ENCODE data around the gene HNRNPD. TPM values are rescaled to one million over a fixed set of nuclear protein-coding genes. Genes with fewer than 3 reads are reported as not detected.
"Not testable (repeated sequence)": the region's sequence is repeated elsewhere in the genome, so short reads cannot be mapped to it uniquely, and the experiment has no call there.

The HNRNPD gene, protein sequence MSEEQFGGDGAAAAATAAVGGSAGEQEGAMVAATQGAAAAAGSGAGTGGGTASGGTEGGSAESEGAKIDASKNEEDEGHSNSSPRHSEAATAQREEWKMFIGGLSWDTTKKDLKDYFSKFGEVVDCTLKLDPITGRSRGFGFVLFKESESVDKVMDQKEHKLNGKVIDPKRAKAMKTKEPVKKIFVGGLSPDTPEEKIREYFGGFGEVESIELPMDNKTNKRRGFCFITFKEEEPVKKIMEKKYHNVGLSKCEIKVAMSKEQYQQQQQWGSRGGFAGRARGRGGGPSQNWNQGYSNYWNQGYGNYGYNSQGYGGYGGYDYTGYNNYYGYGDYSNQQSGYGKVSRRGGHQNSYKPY
- 100 to 1,000 TPM; 505 to 510 TPM for total RNA-seq

DNA sequence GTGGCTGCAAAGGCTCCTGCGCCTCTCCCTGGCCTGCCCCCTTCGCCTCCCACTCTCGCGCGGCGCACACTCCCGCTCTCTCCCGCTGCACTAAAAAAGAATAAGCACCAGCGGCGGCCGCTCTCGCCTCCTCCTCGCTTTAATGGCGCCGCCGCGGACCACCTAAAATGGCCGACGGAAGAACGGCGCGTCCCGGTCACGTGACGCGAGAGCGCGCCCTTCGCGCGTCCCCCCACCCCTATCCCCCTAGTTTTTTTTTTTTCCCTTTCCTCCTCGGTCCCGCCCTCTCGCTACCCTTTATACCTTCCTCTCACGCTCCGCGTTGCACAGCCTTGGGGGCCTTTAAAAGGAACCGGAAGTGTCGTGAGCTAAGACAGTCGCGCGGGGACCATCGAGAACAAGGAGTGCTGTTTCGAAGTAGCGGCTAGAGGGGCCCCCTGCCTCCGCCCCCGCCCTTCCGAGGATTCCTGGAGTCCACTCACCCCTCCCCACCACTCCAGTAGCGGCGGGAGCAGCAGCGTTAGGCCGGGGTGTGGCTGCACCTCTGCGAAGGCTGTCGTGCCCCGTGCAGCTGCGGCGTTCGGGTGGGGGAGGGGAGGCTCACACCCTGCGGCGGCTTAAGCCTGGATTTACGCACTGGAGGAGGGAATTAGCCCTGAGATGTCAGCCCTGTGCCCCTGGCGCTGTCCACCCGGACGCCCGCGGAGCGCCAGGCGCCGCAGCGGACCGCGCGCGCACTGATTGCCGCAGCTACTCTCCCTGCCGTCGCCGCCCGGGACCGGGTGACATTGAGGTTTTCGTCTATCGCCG is at the start of gene HNRNPD:
Gene HNRNPD, minus strand, starts transcription at position 176 of the 810 bp plus-strand sequence. CDS start 313 bp downstream, outside the sequence.
- ATAC-seq (peak; percentile 90), DNase-seq (peak; percentile 97)
- H3K9me3 Mint-ChIP-seq (ENCODE audit: low read depth): no peaks in the 10 kb centered on the region
- ChIA-PET CTCF (interaction anchor here (0.7 to 1.9 kb wide), 5 partner anchors 14 to 1095 kb away, joined by 3 to 14 read pairs (median 4); no protein-coding TSS in a partner anchor), POLR2A (interaction anchor here (0.7 to 1.9 kb wide), 8 partner anchors 25 to 700 kb away, joined by 3 to 38 read pairs (median 6); partner anchors contain the start of gene HNRNPDL)
- peaks cover 62% of the 10 kb centered on the region for H3K36me3 Mint-ChIP-seq (ENCODE audit: low read depth)
- peak within 1 kb of the TSS; percentile 89 for H3K4me3 Mint-ChIP-seq
- intact Hi-C loops (cut with DNase I, micrococcal nuclease): loop anchor here (1.0 to 10.0 kb wide), 15 partner anchors 21 to 1081 kb away; partner anchors contain the start of genes COQ2 (in 2 of the 2), SEC31A (in 2 of the 2), COPS4 (in 1 of the 2) and ENOPH1 (in 1 of the 2)
- no peaks in the 10 kb centered on the region for H3K27me3 Mint-ChIP-seq
- H3K27ac Mint-ChIP-seq: peak within 1 kb of the TSS; percentile 99
- H3K4me1 Mint-ChIP-seq: peaks cover 34% of the 10 kb centered on the region

DNA sequence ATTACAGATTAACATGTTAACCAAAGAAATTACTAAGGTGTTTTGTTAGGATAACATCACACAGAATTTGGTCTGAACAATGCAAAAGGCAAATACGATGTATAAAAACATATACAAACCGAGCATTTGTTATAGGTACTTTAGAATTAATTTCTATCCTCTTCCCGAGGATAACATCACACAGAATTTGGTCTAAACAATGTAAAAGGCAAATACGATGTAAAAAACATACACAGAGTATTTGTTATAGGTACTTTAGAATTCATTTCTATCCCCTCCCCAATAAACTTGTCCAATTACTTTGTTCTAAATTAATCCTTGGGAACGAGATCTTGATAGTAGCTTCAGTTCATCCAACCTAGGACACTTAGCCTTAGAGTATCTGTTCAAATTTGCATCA is 48.8 kb upstream of the HNRNPD start:
- ATAC-seq (no peak), DNase-seq (no peak)
- no peaks in the 10 kb centered on the region for H3K9me3 Mint-ChIP-seq (ENCODE audit: low read depth)
- H3K27me3 Mint-ChIP-seq: peaks cover 2% of the 10 kb centered on the region
- peaks cover 54% of the 10 kb centered on the region for H3K36me3 Mint-ChIP-seq (ENCODE audit: low read depth)
- ChIA-PET POLR2A (interaction anchor here (0.7 to 1.3 kb wide), 3 partner anchors 45 to 52 kb away, joined by 3 to 5 read pairs (median 3); partner anchors contain the start of gene HNRNPD), CTCF (interaction anchor here (1.0 to 3.2 kb wide), 3 partner anchors 17 to 48 kb away, joined by 3 to 8 read pairs (median 5); partner anchors contain the start of gene HNRNPD)
- intact Hi-C loops (cut with DNase I, micrococcal nuclease): no loop called here
- peaks cover 34% of the 10 kb centered on the region for H3K4me1 Mint-ChIP-seq
- H3K4me3 Mint-ChIP-seq: no peak overlapping the region
- H3K27ac Mint-ChIP-seq: no peak overlapping the region

DNA sequence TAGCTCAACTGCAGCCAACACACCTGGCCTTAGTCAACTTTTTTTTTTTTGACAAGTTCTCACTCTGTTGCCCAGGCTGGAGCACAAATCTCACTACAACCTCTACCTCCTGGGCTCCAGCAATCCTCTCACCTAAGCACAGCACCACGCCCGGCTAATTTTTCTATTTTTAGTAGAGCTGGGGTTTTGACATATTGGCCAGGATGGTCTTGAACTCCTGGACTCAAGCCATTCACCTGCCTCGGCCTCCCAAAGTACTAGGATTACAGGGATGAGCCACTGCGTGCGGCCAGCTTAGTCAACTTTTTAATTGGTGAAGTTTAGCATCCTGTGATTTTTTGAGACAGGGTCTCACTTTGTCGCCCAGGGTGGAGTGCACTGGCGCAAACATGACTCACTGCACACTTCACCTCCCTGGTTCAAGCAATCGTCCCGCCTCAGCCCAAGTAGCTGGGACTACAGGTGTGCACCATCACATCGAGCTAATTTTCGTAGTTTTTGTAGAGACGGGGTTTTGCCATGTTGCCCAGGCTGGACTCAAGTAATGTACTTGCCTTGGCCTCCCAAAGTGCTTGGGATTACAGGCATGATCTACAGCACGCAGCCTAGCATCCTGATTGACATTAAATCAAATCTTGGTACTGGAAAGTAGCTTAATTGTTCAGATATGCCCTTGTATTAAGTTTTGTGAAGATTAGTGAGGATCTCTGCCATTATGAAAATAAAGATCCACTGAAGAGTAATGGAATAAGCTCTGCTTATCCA is 48.2 kb upstream of the HNRNPD start:
- H3K9me3 Mint-ChIP-seq (ENCODE audit: low read depth): no peaks in the 10 kb centered on the region
- CTCF ChIA-PET: interaction anchor here (1.0 to 3.2 kb wide), 3 partner anchors 17 to 48 kb away, joined by 3 to 8 read pairs (median 5); partner anchors contain the start of gene HNRNPD
- peaks cover 31% of the 10 kb centered on the region for H3K4me1 Mint-ChIP-seq
- DNase-seq (no peak), ATAC-seq (peak; percentile 23)
- no peak overlapping the region for H3K4me3 Mint-ChIP-seq
- POLR2A ChIA-PET: interaction anchor here (0.6 to 1.3 kb wide), 4 partner anchors 31 to 52 kb away, joined by 3 to 5 read pairs (median 4); partner anchors contain the start of gene HNRNPD
- peaks cover 48% of the 10 kb centered on the region for H3K36me3 Mint-ChIP-seq (ENCODE audit: low read depth)
- no peak overlapping the region for H3K27ac Mint-ChIP-seq
- H3K27me3 Mint-ChIP-seq: peaks cover 5% of the 10 kb centered on the region
- intact Hi-C loops (cut with DNase I, micrococcal nuclease): no loop called here

DNA sequence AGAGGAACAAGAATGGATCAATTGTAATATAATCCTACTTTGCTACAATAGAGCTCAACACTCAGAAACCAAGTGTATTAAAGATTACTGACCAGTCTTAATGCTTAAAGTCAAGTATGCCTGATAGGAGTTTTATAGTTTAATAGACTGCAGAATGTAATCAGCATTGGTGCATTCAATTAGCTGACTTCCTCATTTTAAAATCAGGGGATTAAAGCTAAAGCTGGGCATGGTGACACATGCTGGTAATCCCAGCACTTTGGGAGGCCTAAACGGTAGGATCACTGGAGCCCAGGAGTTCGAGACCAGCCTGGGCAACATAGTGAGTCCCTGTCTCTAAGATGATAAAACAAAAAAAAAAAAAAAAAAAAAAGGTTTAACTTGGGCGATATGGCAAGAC is 45.7 kb upstream of the HNRNPD start:
- intact Hi-C loops (cut with DNase I, micrococcal nuclease): no loop called here
- Mint-ChIP-seq H3K27me3 (peaks cover 8% of the 10 kb centered on the region), H3K4me1 (peaks cover 10% of the 10 kb centered on the region), H3K9me3 (ENCODE audit: low read depth) (no peaks in the 10 kb centered on the region), H3K4me3 (no peak overlapping the region), H3K36me3 (ENCODE audit: low read depth) (peaks cover 23% of the 10 kb centered on the region), H3K27ac (no peak overlapping the region)
- ChIA-PET POLR2A (interaction anchor here (0.6 to 1.9 kb wide), 3 partner anchors 9 to 502 kb away, joined by 3 to 14 read pairs (median 5); no protein-coding TSS in a partner anchor), CTCF (interaction anchor here (0.5 to 1.3 kb wide), 2 partner anchors 9 to 10 kb away, joined by 3 to 8 read pairs; no protein-coding TSS in a partner anchor)
- ATAC-seq: no peak
- no peak for DNase-seq

DNA sequence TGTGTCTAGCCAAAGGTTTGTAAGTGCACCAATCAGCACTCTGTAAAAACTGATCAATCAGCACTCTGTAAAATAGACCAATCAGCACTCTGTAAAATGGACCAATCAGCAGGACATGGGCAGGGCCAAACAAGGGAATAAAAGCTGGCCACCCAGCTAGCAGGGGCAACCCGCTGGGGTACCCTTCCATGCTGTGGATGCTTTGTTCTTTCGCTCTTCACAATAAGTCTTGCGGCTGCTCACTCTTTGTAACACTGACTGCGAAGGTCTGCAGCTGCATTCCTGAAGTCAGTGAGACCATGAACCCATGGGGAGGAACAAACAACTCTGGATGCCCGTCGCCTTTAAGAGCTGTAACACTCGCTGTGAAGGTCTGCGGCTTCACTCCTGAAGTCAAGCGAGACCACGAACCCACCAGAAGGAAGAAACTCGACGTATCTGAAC is 42.2 kb upstream of the HNRNPD start:
- H3K4me1 Mint-ChIP-seq: peaks cover 2% of the 10 kb centered on the region
- H3K36me3 Mint-ChIP-seq (ENCODE audit: low read depth): no peaks in the 10 kb centered on the region
- intact Hi-C loops (cut with DNase I, micrococcal nuclease): no loop called here
- no peak overlapping the region for H3K27ac Mint-ChIP-seq
- peaks cover 9% of the 10 kb centered on the region for H3K27me3 Mint-ChIP-seq
- H3K9me3 Mint-ChIP-seq (ENCODE audit: low read depth): no peaks in the 10 kb centered on the region
- no peak overlapping the region for H3K4me3 Mint-ChIP-seq
- CTCF ChIA-PET: interaction anchor here (0.6 to 1.2 kb wide), 2 partner anchors 8 to 998 kb away, joined by 3 to 5 read pairs; no protein-coding TSS in a partner anchor
- ATAC-seq (no peak), DNase-seq (no peak)
- POLR2A ChIA-PET: interaction anchor here (1.1 to 1.2 kb wide), 2 partner anchors 13 to 26 kb away, joined by 3 read pairs; no protein-coding TSS in a partner anchor

DNA sequence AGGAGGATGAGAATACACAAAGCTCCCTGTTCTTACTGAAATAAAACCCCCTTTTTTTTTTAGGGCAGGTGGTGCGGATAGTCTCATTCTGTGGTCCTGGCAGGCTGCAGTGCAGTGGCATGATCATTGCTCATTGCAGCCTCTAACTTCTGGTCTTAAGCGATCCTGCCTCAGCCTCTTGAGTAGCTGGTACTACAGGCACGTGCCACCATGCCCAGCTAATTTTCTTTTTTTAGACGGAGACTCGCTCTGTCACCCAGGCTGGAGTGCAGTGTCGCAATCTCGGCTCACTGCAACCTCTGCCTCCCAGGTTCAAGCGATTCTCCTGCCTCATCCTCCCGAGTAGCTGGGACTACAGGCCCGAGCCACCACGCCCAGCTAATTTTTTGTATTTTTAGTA is 41.3 kb upstream of the HNRNPD start:
- H3K27ac Mint-ChIP-seq; H3K4me3 Mint-ChIP-seq; H3K27me3 Mint-ChIP-seq; DNase-seq; intact Hi-C loops (cut with DNase I, micrococcal nuclease); H3K4me1 Mint-ChIP-seq; H3K36me3 Mint-ChIP-seq (ENCODE audit: low read depth); H3K9me3 Mint-ChIP-seq (ENCODE audit: low read depth); ATAC-seq: not testable (repeated sequence)
- CTCF ChIA-PET: interaction anchor here (1.2 kb wide), 2 partner anchors 9 to 324 kb away, joined by 3 to 4 read pairs; no protein-coding TSS in a partner anchor
- POLR2A ChIA-PET: interaction anchor here (0.8 to 1.2 kb wide), 2 partner anchors 9 to 14 kb away, joined by 3 read pairs; no protein-coding TSS in a partner anchor

DNA sequence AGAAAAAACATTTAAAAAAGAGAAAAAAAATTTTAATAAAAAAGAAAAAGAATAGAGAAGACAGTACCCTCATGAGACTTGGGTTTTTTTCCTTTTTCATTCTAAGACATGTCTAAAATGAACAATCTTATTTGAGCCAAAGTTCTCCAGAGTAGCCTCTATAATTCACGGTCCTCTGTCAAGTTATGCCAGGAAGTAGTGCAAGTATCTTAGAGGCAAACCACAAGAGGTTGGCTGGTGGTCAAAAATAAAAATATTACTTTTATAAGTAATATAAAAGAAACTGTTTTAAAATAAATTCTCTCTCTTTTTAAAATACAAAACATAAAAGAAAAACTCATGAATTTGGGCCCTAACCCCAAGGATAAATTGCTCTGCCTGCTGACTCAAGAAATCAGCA is 29.9 kb upstream of the HNRNPD start:
- Mint-ChIP-seq H3K36me3 (ENCODE audit: low read depth) (no peaks in the 10 kb centered on the region), H3K27ac (no peak overlapping the region), H3K27me3 (peaks cover 2% of the 10 kb centered on the region), H3K4me1 (no peaks in the 10 kb centered on the region), H3K9me3 (ENCODE audit: low read depth) (no peaks in the 10 kb centered on the region), H3K4me3 (no peak overlapping the region)
- ChIA-PET POLR2A (no interaction called here), CTCF (no interaction called here)
- ATAC-seq (no peak), DNase-seq (no peak)
- intact Hi-C loops (cut with DNase I, micrococcal nuclease): no loop called here

DNA sequence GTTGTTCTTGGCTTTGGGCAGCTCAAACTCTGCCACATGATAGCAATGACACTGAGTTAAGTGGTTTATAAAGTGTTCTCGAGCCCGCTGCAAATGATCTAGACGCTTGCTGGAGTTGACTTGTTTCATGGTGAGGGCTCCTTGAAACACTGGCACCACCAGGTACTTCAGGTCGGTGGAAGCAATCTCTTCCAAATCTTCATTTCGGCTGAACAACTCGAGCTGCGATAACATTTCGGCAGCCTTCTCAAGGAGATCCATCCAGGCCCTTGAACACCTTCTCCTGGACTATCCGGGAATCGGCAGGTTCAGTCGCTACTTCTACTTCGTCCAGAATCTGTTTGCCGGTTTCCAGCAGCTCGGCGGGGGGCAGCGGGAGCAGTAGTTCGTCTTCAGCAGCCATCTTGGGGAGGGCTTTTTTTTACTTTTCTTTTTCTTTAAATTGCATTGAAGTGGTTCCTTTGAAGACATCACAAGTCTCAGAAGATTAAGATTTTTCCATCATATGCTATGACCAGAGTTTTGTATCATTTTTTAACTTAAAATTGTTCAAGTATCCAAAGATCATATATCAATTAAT is 28.5 kb upstream of the HNRNPD start:
- Mint-ChIP-seq H3K9me3 (ENCODE audit: low read depth) (no peaks in the 10 kb centered on the region), H3K27me3 (peaks cover 2% of the 10 kb centered on the region), H3K36me3 (ENCODE audit: low read depth) (no peaks in the 10 kb centered on the region), H3K27ac (no peak overlapping the region), H3K4me1 (no peaks in the 10 kb centered on the region), H3K4me3 (no peak overlapping the region)
- DNase-seq (no peak), ATAC-seq (no peak)
- intact Hi-C loops (cut with DNase I, micrococcal nuclease): no loop called here
- ChIA-PET CTCF (no interaction called here), POLR2A (interaction anchor here (0.5 kb wide), 1 partner anchor 21 kb away, joined by 4 read pairs; no protein-coding TSS in a partner anchor)

DNA sequence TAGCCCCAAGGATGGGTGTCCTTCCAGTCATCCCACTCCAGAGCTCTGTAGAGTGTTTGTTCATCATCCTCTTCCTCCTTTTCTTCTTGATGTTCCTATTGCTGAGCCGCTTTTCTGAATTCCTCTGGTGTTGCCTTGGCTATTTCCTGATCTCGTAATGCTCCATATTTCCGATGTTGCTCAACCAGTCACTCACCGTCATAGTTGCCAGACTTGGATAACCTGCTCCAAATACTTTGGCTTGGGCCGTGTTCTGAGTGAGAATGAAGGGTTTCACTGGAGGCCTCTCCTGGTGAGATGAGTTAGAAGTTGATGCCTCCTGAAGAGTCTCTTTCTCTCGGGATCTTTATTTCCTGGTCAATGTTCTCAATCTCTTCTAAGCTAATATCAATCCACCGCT is 27.8 kb upstream of the HNRNPD start:
- Mint-ChIP-seq H3K4me1 (no peaks in the 10 kb centered on the region), H3K36me3 (ENCODE audit: low read depth) (no peaks in the 10 kb centered on the region), H3K4me3 (no peak overlapping the region), H3K27me3 (peaks cover 2% of the 10 kb centered on the region), H3K9me3 (ENCODE audit: low read depth) (no peaks in the 10 kb centered on the region), H3K27ac (no peak overlapping the region)
- ChIA-PET CTCF (interaction anchor here (0.7 to 1.2 kb wide), 2 partner anchors 19 to 26 kb away, joined by 3 read pairs; no protein-coding TSS in a partner anchor), POLR2A (no interaction called here)
- ATAC-seq (no peak), DNase-seq (no peak)
- intact Hi-C loops (cut with DNase I, micrococcal nuclease): no loop called here

DNA sequence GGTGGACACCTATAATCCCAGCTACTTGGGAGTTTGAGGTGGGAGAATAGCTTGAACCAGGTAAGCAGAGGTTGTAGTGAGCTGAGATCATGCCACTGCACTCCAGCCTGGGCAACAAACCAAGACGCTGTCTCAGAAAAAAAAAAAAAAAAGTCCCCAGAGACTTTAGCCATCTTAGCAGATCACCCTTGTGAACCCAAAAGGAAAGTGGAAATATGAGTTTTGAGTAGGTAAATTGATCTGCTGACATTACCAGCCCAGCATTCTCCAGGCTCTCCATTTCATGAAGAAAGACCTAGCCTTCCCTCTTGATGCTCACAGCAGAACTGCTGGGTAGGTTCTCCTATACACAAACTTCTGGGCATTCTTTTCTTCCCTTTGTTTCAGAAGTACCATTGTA is 24.5 kb upstream of the HNRNPD start:
- ATAC-seq (no peak), DNase-seq (no peak)
- ChIA-PET POLR2A (interaction anchor here (0.6 kb wide), 1 partner anchor 30 kb away, joined by 3 read pairs; no protein-coding TSS in a partner anchor), CTCF (interaction anchor here (0.6 to 1.4 kb wide), 2 partner anchors 13 to 31 kb away, joined by 3 to 4 read pairs; no protein-coding TSS in a partner anchor)
- Mint-ChIP-seq H3K36me3 (ENCODE audit: low read depth) (no peaks in the 10 kb centered on the region), H3K27me3 (peaks cover 2% of the 10 kb centered on the region), H3K4me1 (no peaks in the 10 kb centered on the region), H3K9me3 (ENCODE audit: low read depth) (no peaks in the 10 kb centered on the region), H3K27ac (no peak overlapping the region), H3K4me3 (no peak overlapping the region)
- intact Hi-C loops (cut with DNase I, micrococcal nuclease): no loop called here

All from activated CD4-positive, alpha-beta T cell treated with anti-CD3 and anti-CD28 coated beads for 36 hours (primary cell).